Activated gamma-delta T cell (primary cell): ENCODE results near the gene HMGXB3.

Source experiments
- DNase-seq: peaks from one replicate; lab custom pipeline; 2025; lab: John Stamatoyannopoulos, UW

The HMGXB3 gene

DNA sequence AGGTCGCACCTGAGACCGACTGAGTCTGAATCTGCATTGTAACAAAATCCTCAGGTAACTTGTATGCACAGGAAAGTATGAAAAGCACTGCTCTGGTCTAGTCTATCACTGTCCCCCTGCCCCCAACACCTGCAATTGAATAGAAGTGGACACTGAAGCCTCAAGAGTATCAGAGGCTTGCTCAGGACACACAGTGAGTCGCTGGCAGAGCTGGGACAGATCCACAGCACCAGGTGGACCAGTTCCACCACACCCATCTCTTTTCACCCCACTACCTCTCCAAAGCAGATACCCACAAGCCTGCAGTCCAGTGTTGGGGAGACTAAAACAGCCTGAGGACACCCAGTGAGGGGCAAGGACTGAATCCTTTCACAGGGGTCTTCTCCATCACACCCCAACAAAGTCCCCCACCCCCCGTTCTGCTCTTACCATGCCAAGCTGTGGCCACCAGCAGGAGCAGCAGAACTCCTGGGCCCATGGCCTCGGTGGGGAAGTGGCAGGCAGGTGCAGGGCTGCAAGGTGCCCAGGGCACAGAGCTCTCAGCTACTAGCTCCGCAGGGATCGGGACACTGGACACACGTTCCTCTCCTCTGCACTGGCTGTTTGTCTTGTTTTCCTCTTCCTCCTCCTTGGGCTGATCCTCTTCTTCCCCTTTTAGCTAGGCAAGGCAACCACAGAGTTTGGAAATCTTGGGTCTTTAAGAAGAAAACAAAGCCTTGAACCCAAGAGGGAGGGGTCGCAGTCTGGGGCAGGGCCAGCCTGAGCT is 85.6 kb downstream of the HMGXB3 start, which contains the start of gene CSF1R:
Gene CSF1R (minus strand): TSS at position 605 of the 766 bp plus-strand sequence. CDS start 127 bp downstream, at position 478.
- no peak for DNase-seq

GRCh38 chr5:150092159-150092787 is 91.7 kb downstream of the HMGXB3 start:
- DNase-seq = no peak

- no peak for DNase-seq
Observed at GRCh38 chr5:150097152-150097551, 96.6 kb downstream of the HMGXB3 start.

DNA sequence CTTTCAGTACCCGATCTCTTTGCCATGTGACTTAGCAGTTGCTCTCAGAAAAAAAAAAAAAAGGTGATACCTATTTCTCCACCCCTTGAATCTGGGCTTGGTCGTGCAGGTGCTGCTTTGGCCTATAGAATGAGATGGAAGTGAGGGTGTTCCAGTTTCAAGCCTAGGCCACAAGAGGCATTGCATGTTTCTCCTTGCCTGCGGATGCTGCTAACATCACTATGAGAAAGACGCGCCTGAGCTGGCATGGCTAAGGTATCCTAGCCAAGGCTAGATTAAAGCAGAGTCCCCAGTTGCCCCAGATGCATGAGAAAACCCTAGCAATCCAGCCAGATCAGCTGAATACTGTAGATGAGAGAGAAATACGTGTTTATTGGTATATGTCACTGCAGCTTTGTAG is 100.5 kb downstream of the HMGXB3 start:
- no peak for DNase-seq
